Coronary artery (tissue), 2 donors: ENCODE measurements around the gene XXYLT1.
"Not testable (repeated sequence)": the region's sequence is repeated elsewhere in the genome, so short reads cannot be mapped to it uniquely, and the experiment has no call there.

Source experiments
- DNase-seq: peaks from one replicate; pipeline ENCODE4 v3.0.0-alpha.2; 2017; ENCODE audit warnings: low spot score
- H3K27ac ChIP-seq, 2 donors: fragments of 200-600 bp; sonication (generic); one replicate each; pipeline ENCODE4 v1.5.1; 2016 to 2019
- H3K4me3 ChIP-seq: fragments of 200-600 bp; sonication (generic); 2 replicates; pipeline ENCODE4 v1.5.1; 2016; ENCODE audit warnings: mild to moderate bottlenecking, moderate library complexity
- TF ChIP-seq, protein P1 (sequence below): fragments of 200-600 bp; sonication (generic); IDR thresholded peaks from one replicate; pipeline ENCODE4 v1.5.1; 2019; ENCODE audit warnings: antibody characterized with exemption

The XXYLT1 gene

DNA sequence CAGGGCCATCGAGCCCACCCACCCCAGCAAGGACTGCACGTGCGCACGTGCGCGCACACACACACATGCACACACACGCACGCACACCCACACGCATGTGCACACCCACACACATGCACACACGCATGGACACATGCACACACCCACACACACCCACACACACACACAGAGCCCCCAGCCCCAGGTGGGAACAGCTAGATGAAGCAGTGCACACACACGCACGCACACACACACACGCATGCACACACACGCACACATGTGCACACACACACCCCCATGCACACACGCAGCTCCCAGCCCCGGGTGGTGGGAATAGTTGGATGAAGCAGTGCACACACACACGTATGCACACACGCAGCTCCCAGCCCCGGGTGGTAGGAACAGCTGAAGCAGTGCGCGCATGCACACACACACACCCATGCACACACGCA is 158.6 kb downstream of the XXYLT1 start:
- no peak overlapping the region for H3K27ac ChIP-seq
- DNase-seq: no peak
- TF ChIP-seq, protein P1, sequence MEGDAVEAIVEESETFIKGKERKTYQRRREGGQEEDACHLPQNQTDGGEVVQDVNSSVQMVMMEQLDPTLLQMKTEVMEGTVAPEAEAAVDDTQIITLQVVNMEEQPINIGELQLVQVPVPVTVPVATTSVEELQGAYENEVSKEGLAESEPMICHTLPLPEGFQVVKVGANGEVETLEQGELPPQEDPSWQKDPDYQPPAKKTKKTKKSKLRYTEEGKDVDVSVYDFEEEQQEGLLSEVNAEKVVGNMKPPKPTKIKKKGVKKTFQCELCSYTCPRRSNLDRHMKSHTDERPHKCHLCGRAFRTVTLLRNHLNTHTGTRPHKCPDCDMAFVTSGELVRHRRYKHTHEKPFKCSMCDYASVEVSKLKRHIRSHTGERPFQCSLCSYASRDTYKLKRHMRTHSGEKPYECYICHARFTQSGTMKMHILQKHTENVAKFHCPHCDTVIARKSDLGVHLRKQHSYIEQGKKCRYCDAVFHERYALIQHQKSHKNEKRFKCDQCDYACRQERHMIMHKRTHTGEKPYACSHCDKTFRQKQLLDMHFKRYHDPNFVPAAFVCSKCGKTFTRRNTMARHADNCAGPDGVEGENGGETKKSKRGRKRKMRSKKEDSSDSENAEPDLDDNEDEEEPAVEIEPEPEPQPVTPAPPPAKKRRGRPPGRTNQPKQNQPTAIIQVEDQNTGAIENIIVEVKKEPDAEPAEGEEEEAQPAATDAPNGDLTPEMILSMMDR: no peak
- H3K4me3 ChIP-seq: no peak overlapping the region

DNA sequence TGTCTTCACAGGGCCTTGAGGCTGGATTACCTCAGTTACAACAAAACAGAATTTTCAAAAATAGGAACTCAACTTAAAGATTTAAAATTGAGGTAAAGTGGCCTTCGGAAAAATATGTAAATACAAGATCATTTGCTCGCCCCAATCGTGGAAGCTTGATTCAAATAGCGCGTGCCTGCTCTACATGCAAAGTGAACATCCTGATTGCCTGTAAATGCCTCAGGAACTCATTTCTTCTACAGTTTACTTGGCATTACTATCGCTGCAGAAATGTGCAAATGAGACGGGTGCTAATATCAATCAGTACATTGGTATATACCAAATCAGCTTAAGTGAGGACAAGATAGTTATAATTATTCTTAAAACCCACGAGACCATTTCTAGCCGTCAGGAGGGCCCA is 159.2 kb downstream of the XXYLT1 start:
- no peak for DNase-seq
- Histone ChIP-seq H3K4me3 (no peak overlapping the region), H3K27ac (no peak overlapping the region)
- TF ChIP-seq, protein P1: no peak

DNA sequence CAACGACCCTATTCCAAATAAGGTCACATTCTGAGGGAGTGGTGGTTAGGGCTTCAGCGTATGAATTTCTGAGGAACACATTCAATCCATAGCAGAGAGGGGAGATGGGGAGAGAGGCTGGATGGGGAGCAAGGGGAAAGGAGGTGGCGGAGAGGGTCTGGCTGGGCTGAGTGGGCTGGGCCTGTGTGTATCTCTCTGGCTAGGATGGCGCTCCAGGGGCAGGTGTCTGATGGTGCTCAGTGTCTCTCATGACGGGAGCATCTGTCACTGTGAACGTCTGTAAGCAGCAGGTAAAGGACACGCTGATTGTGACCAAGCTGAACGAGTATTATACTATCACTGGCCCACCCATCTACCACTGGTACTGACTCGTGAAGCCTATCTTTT is 159.6 kb downstream of the XXYLT1 start:
- H3K27ac ChIP-seq: peak overlapping the region in 1 of 2 donors; percentile 45
- TF ChIP-seq, protein P1: no peak
- no peak for DNase-seq
- no peak overlapping the region for H3K4me3 ChIP-seq

DNA sequence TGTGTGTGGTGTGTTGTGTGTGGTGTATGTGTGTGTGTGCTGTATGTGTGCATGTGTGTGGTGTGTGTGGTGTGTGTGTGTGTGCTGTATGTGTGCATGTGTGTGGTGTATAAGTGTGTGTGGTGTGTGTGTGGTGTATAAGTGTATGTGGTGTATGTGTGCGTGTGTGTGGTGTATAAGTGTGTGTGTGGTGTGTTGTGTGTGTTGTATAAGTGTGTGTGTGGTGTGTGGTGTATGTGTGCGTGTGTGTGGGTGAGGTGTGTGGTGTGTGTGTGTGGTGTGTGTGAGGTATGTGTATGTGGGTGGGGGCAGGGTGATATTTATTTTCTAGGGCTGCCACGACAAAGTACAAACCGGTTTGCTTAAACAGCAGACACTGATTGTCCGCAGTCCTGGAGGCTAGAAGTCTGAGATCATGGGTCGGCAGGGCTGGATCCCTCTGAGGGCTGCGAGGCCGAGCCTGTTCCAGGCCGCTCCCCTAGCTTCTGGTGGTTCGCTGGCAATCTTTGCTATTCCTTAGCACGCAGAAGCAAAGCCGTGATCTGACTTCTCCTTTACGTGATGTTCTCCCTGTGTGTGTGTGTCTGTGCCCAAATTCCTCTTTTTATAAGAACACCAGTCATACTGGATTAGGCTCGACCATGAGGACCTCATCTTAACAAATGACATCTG is 160.2 kb downstream of the XXYLT1 start:
- Histone ChIP-seq H3K27ac (peak overlapping the region in 1 of 2 donors; percentile 45), H3K4me3 (no peak overlapping the region)
- DNase-seq: no peak
- TF ChIP-seq, protein P1: no peak

DNA sequence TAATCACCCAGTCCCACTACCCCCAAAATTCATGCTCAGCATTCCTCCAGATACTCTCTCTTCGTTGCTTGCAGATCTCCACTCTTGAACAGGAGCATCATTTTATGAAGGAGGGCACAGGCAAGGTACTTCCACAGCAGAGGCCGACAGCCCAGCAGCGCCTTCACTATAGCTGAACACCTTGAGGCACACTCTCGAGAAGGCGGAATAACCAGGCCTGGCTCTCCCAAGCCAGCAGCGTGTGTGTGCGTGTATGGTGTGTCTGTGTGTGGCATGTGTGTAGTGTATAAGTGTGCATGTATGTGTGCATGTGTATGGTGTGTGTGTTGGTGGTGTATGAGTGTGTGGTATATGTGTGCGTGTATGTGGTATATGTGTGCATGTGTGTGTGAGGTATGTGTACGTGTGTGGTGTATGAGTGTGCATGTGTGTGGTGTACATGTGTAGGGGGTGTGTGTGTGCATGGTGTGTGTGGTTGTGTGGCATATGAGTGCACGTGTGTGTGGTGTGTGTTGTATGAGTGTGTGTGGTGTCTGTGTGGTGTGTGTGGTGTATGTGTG is 161.8 kb downstream of the XXYLT1 start:
- Histone ChIP-seq H3K4me3 (no peak overlapping the region), H3K27ac (no peak overlapping the region)
- DNase-seq: no peak
- TF ChIP-seq, protein P1: no peak

DNA sequence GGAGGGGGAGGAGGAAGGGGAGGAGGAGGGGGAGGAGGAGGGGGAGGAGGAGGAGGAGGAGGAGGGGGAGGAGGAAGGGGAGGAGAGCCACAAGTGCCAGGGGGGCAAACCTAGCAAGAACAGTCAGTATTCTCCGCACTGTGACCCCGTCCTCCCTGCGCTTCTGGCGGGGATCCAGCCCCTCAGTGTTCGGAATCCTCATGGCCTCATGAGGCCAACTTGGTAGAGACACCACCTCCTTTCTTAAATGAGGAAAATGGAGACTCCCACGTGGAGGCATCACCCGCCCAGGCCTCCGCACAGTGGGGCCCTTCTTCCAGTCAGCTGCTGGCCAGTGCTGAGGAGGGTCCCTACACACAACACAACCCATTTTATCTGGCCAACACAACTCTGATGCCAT is 163.4 kb downstream of the XXYLT1 start:
- no peak overlapping the region for H3K4me3 ChIP-seq
- H3K27ac ChIP-seq: no peak overlapping the region
- DNase-seq: no peak
- TF ChIP-seq, protein P1: no peak

DNA sequence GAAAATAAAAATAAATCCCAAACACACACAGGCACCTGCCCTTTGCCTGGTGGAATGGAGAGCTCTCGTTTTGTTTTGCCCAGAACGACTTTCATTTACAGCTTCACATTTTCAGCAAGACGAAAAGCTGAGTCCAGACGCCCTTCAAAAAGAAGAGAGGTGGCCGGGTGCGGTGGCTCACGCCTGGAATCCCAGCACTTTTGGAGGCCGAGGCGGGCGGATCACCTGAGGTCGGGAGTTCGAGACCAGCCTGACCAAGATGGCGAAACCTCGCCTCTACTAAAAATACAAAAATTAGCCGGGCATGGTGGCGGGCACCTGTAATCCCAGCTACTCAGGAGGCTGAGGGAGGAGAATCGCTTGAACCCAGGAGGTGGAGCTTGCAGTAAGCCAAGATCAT is 163.9 kb downstream of the XXYLT1 start:
- H3K4me3 ChIP-seq, H3K27ac ChIP-seq, DNase-seq: not testable (repeated sequence)
